CD4-positive, alpha-beta T cell treated with Interleukin-15 for 4 hours (primary cell): ENCODE results near the gene TENM3.

Source experiments
- DNase-seq: peaks from one replicate; pipeline ENCODE4 v3.0.0-alpha.2; 2020; ENCODE audit warnings: low spot score

Gene TENM3

DNA sequence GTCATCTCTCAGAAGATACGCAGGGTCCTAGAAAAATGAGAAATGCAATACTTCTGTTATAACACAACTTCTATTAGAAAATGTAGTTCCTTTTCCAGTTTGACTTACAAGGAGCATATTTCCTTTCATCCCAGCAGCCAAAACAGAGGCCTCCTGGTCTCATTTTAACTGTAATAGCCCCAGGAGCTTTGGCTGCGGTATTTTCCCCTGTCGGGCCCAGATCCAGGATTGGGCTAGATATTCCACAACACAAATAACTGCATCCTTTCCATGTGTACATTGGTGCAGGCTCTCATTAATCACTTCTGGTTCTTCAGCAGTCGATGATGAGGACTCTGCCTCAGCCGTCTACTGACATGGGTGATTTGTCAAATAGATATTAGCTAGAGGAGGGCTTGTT, 166.1 kb downstream of the TENM3 start:
- DNase-seq, result no peak

DNA sequence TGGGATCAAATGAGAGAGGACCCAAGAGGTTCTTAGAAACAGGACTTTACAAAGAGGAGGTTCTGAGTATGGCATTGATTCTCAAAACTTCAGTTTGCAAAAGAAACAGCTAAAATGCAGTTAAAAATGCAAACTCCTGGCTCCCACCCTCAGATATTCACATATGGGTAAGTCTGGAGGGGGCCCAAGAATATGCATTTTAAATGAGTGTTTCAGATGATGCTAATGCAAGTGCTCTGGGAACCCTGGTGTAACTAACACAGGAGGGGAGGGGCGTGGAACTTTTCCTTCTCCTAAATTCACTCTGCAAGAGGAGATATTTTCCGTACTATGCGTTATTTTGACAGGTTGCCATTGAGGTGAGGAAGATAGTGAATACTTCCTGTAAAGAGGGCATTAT, 168.2 kb downstream of the TENM3 start:
- DNase-seq, result no peak

GRCh38 chr4:182413550-182413949, 170.3 kb downstream of the TENM3 start:
- no peak for DNase-seq

DNA sequence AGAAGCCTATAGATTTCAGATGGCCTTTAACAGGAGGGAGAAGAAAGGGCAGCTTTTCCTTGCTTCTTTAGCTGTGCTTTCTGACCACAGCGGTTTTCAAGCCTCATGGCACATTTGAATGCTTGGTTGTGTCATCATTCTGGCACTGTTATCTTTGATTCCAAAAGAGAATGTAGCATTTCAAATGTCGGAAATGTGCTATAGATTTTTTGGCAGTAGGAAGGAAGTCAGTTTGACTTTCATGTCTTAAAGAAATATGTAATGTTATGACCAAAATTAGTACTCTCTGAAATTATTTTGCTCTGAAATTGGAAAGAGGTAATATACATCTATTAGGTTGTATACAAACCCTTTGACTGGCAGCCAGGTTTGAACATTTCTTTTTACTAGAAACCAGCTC, 171.9 kb downstream of the TENM3 start:
- no peak for DNase-seq

DNA sequence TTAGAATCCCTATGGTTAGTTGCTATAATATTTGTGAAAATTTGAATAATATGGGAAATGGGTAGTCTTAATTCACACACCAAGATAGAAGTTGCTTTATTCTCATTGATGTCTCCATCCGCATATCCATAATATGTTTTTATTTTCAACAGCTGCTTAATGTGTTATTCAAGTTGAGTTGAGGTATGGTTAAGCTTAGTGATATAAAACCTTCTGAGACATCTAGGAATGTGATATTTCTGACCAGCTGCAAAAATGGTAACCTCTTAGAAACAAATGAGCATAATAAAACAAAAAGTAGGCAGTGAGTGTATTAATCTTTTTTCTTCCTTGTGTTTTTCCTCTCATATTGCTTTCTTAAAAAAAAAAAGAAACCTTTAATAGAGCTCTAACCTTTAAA, 172.9 kb downstream of the TENM3 start:
- DNase-seq, result no peak

DNA sequence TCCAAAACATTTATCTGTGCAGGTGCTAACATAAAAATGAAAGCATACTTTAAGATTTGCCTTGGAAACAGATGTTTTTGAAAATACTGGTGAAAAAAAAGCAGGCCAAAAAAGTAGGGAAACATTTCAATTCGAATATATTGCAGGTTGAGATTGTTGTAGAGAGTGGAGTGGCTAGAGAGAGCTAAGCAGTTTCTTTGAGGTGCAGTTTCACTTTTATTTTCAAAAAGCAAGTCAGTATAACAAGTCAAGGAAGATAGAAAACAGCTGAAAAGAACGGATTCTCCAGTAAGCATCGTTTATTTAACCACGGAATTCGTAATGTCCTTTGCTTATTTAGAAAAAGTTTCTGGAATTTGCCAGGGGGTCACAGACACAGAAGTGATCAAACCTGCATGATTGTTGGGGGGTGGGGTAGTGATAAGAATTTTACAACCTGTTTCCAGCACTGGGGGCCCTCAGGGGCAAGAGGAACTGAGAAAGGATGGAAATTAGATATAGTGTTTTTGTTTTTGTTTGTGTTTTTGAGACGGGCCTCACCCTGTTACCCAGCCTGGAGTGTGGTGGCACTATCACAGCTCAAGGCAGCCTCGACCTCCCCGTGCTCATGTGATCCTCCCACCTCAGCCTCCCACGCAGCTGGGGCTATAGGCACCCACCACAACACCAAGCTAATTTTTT, 175.0 kb downstream of the TENM3 start:
- no peak for DNase-seq

- DNase-seq, result no peak
These were observed 177.0 kb downstream of the TENM3 start for GRCh38 chr4:182420189-182420588.

- no peak for DNase-seq
These were observed 178.6 kb downstream of the TENM3 start for GRCh38 chr4:182421753-182422152.

GRCh38 chr4:182425302-182425701, 182.1 kb downstream of the TENM3 start:
- DNase-seq, result no peak

GRCh38 chr4:182426901-182427300, 183.7 kb downstream of the TENM3 start:
- no peak for DNase-seq

DNA sequence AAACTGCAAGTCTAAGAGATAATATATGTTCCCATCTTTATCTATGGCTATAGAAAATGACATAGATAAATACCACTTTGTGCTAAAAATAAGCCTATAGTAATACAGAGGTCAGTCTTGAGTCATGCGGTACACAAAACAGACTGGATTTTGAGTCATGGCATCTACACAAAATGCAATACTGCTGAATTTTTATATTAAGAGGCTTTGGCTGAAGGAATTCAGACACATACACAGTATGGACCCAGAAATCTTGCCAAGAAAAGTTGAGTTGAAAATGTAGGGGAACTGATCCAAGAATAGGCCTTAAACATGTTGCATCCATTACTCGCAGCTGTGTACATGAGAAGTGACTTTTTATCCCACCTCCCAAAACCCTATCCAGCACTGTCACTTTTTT, 184.4 kb downstream of the TENM3 start:
- no peak for DNase-seq

GRCh38 chr4:182429896-182430295, 186.7 kb downstream of the TENM3 start:
- no peak for DNase-seq

DNA sequence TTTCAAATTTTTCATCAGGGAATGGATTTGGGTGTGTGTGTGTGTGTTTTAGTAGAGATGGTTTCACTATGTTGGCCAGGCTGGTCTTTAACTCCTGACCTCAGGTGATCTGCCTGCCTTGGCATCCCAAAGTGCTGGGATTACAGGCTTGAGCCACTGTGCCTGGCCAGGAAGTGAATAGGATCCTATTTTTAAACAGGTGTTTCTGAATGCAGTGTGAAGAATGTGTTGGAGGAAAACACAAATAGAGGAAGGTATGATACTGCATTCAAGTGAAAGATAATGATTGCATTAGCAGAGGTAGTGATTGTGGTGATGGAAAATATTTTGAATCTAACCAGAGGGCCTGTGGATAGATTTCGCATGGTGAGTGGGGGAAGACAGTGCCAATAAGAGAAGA, 189.6 kb downstream of the TENM3 start:
- DNase-seq, result no peak

DNA sequence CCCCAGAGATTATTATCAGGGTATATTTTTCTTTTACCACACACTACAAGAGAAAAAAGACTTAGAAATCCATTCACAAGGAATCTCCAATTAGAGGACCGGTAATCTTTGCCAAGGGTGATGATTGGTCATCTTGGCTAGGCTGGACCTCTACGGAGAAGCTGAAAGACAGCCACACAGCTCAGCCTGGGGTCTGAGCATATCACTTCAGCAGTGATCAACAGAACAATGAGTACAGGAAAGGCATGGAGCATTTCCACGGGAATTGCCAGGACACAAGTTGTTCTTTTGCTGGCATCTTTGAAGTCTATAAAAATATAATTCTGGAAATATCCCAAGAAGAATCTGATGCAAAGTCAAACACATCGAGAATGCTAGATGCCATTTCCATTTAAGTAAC, 191.5 kb downstream of the TENM3 start:
- no peak for DNase-seq

GRCh38 chr4:182435401-182435800, 192.2 kb downstream of the TENM3 start:
- no peak for DNase-seq

DNA sequence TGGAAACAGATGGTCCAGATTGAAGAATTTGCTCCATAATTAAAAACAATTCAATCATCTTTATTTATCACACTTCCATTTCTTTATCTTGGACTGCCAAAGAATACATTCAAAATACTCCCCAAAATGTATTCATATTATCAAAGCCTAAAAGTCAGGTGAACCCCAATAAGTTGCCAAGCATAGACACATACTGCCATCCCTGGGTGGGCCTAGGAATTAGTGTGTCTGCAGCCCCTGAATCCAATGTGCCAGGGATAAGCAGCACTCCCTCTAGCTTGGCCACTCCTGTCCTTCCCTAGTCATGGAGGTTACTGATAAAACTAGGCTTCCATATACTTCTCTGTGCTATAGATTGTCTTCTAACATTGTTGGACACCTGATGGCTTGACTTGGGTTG, 199.9 kb downstream of the TENM3 start:
- no peak for DNase-seq

GRCh38 chr4:182447767-182448280, 204.6 kb downstream of the TENM3 start:
- no peak for DNase-seq

DNA sequence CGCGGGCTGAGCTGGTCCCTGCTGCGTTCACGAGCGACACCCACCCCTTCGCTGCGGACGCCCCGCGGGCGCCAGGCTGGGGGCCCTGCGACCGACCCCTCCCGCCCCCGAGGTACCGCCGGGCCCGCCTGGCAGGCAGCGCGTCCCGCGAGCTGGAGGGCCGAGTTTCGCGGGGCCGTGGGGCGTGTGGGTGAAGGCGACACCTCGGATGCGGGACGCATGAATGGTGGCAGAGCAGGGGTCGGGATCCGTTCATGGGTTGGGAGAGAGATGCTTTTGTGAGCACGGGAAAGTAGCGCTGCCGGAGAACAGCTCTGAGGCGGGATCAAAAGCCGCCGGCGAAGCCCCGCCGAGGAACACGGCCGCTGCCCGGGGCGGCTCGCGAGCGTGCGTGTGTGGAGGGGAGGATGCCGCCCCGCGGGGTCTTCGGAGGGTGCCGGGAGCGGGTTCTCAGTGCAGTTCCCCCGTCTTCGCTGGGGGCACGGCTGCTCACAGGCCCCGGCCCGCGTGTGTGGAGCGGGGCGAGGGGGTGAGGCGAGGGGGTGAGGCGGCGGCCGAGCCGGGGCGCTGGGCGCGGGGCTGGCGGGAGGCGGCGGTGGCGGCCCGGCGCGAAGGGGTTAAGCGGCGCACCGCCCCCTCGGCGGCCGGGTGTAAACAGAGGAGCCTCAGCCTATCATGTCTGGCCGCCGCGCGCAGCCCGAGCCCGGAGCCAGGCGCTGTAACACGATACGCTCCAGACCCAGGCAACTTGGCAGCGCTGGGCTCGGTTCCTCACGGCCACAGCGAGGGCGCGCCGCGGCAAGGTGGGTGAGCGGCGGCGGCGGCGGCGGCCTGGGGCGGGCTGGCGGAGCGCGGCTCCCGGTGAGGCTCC, 205.3 kb downstream of the TENM3 start:
- DNase-seq, result no peak

GRCh38 chr4:182449186-182449929, 206.2 kb downstream of the TENM3 start:
- DNase-seq, result no peak

DNA sequence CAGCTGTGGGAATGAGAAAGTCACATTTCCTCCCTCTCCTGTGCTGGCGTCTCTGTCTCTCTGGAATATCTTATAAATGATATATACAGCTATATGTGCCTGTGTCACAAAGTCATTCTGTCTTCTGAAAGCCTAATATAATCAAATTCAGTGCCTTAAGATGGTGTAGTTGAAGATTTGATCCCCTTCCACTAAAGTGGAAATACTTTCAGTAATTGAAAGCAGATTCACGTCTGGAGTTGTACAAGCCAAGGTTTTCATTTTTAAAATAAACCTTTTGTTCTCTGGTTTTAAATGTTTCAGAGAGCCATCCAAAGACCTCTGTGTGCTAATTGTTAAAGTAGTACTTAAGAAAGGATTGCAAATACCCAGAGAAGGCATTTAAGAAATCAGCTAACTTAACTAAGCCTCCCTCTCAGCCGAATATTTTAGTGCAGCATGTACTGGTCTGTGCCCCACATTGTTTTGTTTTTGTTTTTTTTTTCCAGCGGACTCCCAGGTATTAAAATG, 206.8 kb downstream of the TENM3 start:
- DNase-seq, result no peak

DNA sequence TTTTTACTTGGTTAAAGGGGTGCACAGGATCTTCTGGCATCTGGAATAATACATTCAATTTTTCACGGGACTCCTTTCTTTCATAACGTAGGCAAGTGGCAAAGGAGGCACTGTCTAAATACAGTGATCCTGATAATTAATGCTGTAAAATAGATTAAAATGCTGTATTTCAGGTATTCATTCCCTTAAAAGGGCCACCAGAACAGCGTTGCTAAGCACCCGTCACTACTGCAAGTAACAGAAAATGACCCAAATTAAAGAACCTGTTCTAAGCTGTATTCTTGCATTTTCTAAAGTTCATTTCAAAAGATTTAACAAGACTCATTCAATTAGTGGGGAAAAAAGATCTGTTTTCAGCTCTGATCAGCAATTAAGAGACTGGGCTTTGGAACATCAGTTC, 208.2 kb downstream of the TENM3 start:
- no peak for DNase-seq

GRCh38 chr4:182453830-182454229, 210.6 kb downstream of the TENM3 start:
- DNase-seq, result no peak
